HG03469 (cell line): ENCODE results near the gene MICA.
"Not testable (repeated sequence)": the region's sequence is repeated elsewhere in the genome, so short reads cannot be mapped to it uniquely, and the experiment has no call there.

Experiments
- ATAC-seq: cut with Tn5 transposase; IDR thresholded peaks from one replicate; pipeline ENCODE4 v1.9.1; 2021; ENCODE audit warnings: mild to moderate bottlenecking, moderate library complexity, moderate number of reproducible peaks; ENCODE audit not compliant: unreplicated experiment

The MICA gene

DNA sequence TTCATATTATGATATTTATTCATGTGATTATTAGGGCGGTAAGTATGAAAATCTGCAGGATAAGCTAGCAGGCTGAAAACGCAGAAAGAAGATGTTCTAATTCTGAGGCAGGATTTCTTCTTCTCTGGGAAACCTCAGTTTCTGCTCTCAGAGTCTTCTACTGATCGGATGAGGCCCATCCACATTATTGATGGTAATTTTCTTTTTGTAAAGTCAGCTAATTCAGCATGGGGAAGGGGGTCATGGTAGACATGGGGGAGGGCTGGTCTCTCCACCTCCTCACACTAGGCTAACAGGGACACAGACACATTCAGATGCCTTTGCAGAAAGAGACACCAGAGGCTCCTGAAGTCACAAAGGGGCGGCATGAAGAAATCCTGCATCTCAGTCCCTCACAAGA is 21.7 kb upstream of the MICA start:
- ATAC-seq, result no peak

DNA sequence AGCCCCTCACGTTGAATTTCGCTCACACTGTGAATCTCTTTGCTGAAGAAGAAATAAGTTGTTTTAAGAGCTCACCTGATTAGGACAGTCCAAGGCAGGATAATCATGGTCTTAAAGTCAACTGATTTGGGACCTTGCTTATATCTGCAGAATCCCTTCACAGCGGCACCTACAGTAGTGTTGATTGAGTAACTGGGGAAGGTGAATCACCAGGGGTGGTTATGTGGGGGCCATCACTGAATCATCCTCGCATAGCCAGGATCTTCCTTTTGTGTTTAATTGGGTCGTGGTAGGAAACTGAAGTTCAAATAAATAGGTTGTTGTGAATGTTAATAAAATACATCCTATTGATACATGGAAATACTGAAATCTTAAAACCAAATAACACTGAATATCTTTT is 20.2 kb upstream of the MICA start:
- ATAC-seq, result no peak

DNA sequence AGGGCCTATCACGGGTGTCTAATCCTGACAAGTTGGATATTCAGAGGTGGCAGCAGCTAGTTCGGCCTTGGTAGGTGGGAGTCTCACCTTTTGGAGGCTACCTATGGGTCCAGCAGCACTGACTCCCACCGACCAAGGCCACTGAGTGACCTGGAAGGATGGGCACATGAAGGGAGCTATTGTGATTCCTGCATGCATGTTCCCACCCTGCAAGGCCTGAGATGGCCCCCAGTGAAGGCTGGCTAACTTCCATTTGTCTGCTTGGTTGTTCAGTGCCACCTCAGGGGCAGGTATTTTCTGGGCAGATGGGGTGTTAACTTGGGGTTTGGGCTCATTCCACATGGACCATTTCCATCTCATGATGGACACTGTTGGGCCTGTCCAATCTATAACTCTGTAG is 18.4 kb upstream of the MICA start:
- ATAC-seq, result no peak

DNA sequence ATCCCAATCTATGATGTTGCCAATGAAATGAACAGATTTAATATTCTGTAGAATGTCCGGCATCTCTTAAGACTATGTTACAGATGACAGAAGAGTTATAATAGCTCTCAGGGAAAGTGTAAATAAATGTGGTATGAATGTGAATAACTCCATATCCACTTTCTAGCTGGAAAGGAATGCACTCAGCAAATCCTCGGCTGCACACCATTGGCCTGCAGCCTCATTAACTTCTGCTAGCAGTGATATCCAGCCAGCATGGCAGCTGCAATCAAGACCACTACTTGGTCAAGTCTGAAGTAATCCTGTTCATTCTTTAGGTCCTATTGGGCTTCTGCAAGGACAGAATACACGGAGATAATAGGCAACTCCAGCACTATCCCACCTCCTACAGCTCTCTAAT is 17.3 kb upstream of the MICA start:
- ATAC-seq, result no peak

DNA sequence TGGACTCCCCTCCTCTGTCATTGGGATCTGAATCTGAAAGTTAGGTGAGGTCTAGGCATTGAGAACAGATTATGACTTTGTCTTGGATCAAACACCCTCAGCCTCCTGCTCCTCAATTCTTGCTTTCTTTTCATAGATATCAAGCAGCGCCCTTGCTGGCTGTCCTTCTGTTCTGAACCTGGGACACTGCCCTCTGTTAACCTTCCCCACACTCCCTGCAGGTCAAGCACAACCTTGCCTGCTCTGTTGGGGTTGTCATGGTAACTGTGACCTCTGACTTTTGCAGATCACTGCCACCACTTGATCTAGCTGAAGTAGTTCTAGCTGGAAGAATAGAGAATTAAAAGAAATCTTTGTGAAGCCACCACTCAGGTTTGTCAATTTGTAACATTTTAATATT is 16.4 kb upstream of the MICA start:
- no peak for ATAC-seq

DNA sequence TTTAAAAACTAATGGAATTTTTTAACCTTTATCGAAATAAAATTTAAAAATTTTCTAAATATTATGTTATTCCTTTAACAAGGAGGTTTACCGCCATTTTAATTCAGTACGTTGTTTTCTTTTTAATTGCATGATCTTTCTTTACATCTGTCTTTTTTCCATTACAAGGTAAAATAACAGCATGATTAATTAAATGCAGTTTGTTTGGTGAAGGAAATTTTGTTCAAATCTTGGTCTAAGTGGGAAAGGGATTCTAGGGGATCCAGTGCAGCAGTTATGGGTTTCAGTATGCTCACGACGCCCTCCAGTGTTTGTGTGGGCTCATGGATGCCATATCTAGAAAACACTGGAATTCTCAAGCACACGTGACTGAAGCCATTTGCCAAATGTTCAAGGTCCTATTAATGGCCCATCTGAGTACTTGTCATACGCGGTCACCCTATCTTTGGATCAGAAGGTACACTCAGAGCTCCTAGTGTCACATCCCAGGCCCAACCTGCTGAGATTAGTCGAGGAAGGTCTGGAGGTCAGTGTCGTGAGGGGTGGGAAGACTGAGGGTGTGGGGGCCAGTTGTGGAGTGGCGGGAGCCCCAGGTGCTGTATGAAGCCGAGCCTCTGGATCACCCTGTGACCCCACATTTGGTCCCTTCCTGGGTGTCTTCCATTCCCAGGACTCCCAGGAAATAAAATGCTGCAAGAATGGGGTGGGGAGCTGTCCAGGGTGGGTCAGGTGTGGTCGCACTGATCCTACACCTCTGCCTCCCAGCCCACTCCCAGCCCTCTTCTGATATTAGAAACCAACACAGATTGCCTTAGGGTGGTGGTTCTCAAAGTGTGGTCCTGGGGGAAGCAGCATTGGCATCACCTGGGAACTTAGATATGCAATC is 14.2 kb upstream of the MICA start:
- not testable (repeated sequence) for ATAC-seq

DNA sequence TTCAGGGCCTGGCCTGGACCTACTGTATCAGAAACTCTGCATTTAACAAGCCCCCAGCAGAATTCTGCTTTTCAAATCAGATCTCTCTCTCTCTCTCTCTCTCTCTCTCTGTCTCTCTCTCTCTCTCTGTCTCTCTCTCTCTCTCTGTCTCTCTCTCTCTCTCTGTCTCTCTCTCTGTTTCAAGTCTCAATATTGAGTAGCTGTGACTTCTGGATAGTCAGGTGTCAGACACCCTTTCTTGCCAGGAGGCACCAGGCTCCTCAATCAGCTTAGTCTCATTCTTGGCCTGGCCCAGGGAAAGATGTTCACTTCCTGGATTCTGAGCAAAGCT is 13.6 kb upstream of the MICA start:
- ATAC-seq, result not testable (repeated sequence)

DNA sequence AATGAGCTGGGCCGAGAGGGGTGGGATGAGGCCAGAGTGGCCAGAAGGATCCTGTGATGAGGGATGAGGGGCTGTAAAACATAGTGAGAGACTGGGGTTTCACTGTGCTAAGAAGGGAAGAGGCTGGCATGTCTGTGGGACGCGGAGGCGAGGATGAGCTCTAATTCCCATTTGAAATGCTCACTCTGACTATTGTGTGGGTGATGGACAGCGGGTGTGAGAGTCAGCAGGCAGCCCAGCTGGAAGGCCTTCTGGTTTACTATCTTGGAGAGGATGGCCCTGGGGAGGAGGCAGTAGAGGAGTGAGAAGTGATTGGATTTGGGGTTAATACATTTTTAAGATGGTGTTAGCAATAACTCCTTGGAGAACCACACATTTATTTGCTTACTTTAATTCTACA is 9.5 kb upstream of the MICA start:
- ATAC-seq, result no peak

DNA sequence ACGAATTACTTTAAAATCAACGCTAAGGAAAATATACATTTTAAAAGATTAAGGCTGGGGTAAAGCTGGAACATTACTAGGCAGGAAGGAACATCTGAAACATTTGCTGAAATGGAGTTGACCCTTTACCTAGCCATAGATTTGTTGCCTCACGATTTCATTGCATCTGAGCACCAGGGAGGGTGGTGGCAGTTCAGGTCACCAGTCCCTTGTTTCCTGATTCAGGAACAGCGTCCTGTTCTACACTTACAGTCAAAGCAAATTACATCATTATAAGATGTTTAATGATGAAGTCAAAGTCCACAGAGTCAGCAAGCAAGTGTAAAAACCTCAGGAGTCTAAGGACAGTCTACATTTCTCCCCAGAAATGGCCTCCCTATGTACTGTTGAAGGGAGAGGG is 9.0 kb upstream of the MICA start:
- ATAC-seq, result no peak

DNA sequence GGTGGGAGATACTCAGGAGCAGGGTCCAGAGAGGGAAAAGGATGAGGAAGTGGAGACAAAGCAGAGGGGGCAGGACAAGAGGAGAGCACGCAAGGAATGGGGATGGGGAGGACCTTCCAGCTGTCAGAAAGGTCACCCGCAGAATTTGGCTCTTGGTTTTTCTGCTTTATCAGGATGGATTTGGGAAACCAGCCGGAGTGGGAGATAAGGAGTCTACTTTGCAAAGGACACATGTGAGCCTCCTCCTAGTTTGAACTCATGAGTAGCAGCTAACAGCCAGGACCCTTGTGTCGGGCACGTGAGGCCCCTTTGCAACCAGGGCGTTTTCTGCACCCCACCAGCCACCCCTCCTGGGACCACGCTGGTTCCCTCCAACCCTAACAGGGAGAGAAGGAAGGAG is 7.6 kb upstream of the MICA start:
- no peak for ATAC-seq

DNA sequence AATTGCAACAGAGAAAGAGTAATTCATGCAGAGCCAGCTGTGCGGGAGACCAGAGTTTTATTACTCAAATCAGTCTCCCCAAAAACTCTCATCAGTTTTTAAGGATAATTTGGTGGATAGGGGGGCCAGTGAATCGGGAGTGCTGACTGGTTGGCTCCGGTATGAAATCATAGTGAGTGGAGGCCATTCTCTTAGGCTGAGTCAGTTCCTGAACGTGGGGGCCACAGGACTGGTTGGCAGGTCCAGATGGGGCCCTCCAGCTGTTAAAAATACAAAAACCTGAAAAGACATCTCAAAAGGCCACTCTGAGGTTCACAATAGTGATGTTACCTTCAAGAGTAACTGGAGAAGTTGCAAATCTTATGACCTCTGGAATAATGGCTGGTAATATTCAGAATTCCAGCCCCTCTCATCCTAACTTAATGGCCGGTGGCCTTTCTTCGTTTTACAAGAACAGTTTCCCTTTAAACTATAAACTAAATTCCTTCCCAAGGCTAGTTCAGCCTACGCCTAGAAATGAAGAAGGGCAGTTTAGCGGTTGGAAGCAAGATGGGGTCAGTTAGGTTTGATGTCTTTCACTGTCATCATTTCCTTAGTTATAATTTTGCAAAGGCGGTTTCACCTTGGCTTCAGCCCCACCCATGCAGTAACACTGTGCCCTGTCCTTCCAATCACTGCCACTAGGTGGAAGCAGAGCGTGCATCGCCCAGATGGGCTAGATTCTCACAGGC is 6.8 kb upstream of the MICA start:
- ATAC-seq, result no peak

DNA sequence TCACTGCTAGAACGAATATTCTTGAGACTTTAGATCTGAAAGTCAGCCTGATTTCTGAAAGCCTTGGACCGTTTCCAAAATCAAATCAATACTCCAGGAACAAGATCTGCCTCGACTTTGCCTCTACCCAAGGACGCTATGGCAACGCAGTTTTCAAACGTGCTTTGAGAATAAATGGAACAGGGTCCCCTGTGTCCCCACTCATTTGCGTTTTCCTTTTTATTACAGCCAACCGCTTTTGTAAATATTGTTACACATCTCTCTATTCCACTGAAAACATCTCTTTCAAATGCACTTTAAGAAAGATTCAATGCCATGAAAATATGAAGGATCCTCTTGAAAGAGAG is 6.3 kb upstream of the MICA start:
- ATAC-seq, result not testable (repeated sequence)

DNA sequence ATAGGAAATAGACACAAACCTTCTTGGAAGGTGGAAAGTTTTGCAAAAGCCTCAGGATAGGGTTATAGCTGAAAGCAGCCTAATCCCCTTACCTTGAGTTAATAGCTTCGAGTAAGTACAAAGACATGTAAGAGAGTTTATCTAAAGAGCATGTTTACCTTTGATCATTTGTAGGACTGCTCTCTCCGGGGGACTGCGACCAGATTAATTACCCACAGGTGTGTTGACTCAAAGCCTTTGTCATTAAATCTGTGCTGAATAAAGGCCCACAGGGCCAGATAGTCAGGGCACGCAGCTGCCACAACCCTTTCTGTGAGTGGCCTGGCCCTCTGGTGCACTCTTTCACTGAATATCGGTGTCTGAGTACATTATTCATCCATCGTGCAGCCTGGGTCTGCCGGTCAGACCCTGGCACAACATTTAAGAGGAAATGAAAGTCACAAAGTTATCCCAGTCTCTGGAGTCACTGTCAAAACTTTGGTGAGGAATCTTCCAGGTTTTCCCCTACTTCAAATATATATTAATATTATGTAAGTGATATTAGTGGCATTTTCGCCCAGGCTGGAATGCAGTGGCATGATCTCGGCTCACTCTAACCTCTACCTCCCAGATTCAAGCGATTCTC is 5.4 kb upstream of the MICA start:
- no peak for ATAC-seq

DNA sequence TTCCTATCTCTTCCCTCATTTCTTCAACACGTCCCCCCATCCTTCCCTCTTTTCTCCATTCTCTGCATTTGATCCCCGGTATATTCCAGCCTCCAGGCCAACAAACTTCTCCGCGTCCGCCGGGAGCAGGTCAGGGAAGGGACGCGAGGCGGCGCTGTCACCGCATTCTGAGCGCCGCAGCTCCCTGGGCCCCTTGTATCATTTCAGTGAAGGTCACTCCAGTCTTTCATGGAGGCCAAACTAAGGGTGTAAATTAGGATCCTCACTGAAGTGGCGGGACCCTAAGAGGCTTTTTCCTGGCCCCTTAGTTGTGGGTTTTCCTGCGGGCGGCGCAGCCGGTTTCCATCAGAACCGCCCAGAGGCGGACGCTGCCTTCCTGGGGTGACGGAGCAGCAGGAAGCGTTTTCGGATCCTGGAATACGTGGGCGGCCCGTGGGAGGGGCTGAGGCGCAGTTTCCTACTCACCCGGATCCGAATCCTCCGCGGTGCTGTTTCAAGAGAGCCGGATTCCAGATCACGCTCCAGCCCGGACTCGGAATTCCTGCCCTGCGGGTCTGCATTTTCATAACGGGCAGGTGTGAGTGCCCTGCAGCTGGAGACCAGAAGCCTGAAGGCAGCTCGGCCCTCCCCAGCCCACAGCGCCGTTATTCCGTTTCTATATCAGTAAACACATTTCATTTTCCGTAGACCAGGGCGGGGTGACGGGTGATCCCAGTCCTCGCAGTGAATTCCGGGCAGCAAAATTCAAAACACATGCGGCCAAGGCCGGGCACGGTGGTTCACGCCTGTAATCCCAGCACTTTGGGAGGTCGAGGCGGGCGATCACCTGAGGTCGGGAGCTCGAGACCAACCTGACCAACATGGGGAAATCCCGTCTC is 3.6 kb upstream of the MICA start:
- ATAC-seq, result no peak

DNA sequence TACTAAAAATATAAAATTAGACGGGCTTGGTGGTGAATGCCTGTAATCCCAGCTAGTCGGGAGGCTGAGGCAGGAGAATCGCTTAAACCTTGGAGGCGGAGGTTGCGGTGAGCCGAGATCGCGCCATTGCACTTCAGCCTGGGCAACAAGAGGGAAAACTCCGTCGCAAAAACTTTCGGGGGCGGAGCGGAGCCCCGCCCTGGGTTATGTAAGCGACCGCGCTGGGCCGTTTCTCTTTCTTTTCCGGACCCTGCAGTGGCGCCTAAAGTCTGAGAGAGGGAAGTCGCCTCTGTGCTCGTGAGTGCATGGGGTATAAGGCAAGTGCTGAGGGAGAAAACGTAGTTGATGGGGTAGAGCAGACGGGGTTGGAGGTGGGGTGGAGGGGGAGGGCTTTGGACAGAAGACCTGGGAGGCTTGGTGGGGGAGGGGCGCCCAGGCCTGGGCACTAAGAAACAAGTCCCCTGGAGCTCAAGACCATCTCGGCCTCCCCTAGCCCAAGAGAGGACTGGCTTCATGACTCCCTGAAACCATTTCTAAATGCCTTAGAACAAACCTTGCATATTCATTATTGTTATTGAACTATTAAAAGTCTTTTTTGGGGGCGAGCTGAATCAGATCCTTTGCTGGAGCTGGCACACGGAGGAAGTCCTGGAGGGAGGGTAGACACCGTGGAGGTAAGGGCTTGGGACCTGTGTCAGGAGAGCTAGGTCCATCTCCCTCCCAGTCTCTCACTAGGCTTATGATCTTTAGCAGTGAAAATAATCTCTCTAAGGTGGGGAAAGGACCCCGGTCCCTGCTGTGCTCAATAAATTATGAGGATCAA is 2.7 kb upstream of the MICA start:
- ATAC-seq, result no peak

DNA sequence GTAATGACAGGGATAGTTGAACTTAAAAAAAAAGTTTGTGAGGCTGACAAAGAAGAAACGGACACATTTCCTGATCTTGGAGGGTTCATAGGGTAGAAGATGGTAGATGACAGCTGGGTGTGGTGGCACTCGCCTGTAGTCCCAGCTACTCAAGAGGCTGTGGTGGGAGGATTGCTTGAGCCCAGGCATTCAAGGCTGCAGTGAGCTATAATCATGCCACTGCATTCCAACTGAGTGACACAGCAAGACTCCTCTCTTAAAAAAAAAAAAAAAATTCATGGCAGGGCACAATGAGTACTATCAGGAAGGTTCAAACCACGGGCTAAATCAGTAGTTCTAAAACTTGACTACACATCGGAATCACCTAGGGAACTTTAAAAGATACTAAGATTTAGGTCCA is 2.0 kb upstream of the MICA start:
- ATAC-seq, result no peak

DNA sequence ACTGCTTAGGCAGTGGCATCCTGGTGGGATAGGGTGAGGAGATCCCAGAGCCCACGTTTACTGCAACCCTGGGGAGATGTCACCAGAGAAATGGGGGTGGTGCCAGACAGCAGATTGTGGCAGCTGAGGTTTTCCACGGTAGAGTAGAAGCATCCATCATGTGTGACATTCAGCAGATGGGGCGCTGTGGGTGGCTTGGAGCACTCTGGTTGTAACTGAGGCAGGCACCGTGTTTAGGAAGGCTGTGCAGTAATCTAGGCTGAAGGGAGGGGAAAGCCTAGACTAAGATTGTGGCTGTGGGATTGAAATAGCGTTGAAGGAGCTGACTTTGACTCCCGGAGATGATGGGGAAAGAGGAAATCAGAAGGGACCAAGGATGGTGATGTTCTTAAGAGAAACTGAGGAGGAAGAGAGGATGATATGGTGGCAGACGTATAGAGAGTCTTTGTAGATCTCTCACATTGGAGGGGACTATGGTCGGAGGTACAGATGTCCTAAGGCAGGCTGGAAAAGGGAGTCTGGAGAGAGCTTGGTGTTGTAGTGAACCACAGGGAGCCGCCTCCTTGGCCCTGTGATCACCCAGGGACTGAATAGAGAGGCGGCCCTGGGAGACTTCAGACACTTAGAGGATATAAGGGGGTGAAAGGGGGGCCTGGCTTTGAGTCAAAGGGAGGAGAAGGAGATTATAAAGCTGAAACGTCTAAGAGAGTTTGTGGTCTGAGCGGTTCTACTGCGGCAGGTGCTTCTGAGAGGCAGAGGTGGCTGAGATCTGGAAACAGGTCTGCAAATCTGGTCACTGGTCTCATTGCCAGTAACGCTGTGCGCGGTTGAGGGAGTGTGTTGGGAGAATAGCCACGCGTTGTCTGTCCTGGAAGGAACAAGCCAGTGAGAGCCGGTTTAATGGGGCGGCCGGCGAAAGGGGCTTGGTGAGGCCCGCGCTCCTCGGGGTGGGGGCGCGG is 792 bp upstream of the MICA start:
- no peak for ATAC-seq

DNA sequence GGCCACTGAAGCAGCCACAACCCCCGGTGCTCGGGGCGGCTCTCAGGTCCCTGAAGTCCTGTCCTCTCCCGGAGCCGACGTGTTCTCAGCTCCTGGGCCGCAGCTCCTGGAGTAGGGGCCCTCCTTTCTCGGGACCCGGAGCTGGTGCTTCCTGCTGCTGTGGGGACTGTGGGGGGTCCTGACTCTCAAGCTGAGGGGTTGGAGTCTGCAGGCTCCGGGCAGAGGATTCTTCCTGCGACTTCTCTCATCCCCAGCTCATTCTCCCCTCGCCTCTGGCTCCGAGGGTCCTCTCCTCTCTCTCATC is 618 bp downstream of the MICA start:
- not testable (repeated sequence) for ATAC-seq

DNA sequence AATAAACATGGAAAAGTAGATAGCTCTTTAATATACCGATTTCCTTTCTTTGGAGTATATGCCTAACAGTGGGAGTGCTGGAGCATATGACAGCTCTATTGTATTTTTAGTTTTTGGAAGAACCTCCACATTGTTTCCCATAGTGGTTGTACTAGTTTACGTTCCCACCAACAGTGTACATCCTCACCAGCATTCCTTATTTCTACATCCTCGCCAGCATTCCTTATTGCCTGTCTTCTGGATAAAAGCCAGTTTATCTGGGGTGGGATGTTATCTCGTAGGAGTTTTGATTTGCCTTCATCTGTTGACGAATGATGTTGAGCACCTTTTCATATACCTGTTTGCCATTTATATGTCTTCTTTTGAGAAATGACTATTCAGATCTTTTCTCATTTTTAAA is 2.6 kb downstream of the MICA start:
- no peak for ATAC-seq
